Hematopoietic multipotent progenitor cell (in vitro differentiated cells): ENCODE measurements around the gene TRAPPC3L. TPM values are rescaled to one million over a fixed set of nuclear protein-coding genes. Genes with fewer than 3 reads are reported as not detected.

Experiments
- DNase-seq, 3 donors: peaks; one replicate each; pipeline ENCODE4 v3.0.0-alpha.2; 2011 to 2015; ENCODE audit warnings: low read depth in 2 of 3, low spot score in 2 of 3
- total RNA-seq: library from RNA; depleted of rRNA; stranded (reverse); fragments of >200 nt; gene quantifications from one replicate; pipeline ENCODE4 v1.2.3, GENCODE V29; 2012

The TRAPPC3L gene
- total RNA-seq, 1 donor: not detected

DNA sequence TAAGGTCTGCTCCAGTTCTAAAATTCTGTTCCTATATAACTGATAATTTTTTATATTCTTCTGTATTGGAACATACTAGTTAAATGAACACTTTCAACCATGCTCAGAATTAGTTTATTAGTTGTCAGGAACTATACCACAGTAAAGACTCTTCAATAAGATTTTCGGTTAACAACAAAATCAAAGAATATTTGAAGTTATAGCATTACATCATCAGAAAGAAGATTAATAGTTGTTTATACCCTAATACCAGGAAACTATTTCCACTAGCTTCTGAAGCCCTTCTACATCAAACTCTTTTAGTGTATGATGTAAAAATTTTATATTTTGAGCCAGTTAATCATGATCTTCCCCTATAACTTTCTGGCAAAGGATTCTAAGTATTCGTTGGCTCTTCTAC, 14.6 kb upstream of the TRAPPC3L start:
- DNase-seq: no peak

DNA sequence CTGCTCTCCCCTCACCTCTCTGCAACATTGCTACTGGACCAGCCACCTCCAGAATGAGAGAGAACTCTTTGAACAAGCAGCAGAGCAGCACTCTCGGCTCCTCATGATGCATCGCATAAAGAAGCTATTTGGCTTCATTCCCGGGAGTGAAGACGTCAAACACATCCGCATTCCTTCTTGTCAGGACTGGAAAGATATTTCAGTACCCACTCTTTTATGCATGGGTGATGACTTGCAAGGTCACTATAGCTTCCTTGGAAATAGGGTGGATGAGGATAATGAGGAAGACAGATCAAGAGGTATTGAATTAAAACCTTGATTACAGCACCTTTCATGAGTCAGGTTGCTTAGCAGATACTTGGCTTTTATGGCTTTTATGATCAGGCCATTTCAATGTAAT, 12.4 kb upstream of the TRAPPC3L start:
- no peak for DNase-seq

DNA sequence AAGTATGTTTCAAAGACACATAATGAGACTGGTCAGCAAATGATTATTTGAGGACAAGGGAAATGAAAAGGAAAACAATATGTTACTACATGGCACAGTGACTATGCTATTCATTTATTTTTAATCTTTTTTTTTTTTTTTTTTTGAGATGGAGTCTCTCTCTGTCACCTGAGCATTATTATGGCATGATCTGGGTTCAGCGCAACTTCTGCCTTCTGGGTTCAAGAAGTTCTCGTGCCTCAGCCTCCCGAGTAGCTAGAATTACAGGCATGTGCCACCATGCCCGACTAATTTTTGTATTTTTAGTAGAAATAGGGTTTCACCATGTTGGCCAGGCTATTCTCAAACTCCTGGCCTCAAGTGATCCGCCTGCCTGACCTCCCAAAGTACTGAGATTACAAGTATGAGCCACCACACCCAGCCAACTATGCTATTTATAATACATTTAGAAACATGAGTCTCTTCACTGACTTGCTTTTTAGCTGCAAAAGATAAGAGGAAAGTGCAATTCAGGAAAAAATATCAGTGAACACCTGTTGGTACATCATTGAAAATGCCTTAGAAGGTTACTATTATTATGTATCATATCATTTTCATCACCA, 11.4 kb upstream of the TRAPPC3L start:
- no peak for DNase-seq

DNA sequence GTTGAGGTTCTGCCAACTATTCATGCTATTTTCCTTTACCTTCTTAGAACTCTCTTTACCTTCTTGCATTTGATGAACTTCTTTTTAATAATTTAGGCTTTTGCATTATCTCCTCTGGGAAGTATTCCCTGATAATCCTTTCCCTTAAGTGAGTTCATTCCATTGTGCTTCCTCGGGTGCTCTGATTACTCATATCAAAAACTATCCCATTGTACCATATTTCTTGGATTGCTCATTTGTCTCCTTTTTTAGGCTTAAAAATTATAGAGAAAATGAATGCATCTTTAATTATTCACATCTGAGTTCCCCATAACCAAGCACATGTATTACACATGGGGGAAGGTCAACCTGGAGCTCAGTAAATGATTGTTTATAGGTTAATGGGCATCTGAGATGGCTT, 10.6 kb upstream of the TRAPPC3L start:
- no peak for DNase-seq

DNA sequence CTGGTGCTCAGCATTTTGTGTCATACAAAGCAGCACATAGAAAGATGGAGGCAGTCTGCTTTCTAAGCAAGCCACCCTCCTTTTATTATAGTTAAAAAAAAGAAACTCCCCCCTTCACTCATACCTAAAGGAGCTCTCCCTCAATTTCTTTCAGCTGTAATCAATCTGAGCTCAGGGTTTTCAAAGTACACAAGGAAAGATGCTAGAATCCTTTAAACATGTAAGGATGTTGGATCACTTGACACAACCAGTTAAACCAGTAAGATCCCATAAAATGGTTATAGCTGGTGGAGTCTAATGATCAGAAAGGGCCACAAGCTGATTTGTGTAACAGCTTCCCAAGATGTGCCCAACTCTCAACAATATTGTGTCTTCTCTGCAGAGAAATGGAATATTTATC, 8.0 kb upstream of the TRAPPC3L start, which contains the start of gene CALHM4:
Gene CALHM4, plus strand, starts transcription at position 301 of the 400 bp plus-strand sequence. Its CDS starts 43 bp downstream, at position 344.
- no peak for DNase-seq

DNA sequence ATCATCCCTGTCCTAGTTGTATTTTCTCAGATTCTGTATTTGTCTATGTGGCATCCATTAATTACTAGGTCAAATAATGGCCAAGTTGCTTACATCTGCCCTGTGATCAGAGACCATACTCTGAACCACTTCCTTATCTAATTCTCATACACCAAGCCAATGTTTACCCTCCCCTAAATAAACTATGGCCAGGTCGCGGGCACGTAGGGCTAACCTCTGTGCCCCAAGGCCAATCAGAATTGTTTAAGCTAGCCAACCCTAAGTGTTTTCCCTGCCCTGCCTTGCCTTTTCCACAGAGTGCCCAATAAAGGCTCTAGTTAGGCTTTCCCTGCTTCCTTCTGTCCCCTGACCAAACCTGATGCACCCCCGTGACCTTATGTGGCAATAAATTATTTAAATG, 5.3 kb upstream of the TRAPPC3L start:
- DNase-seq: no peak

DNA sequence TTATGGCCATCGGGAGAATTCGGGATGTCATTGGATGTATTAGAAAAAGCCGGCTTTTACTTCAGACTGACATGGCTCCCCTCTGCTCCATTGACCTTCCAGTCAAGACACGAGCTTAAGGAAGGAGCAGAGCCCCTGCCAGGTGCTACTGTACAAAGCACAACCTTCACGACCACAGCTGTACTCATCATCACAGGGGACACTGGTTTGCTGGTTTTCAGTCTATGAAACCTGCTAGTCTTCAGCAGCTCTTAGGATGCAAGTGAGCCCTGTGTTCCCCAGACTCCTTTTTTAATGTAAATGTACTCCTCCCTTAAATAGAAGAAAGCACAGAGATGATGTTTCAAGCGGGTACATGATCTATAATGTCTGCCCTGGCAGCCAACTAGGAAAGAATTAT, 1.9 kb upstream of the TRAPPC3L start:
- no peak for DNase-seq

DNA sequence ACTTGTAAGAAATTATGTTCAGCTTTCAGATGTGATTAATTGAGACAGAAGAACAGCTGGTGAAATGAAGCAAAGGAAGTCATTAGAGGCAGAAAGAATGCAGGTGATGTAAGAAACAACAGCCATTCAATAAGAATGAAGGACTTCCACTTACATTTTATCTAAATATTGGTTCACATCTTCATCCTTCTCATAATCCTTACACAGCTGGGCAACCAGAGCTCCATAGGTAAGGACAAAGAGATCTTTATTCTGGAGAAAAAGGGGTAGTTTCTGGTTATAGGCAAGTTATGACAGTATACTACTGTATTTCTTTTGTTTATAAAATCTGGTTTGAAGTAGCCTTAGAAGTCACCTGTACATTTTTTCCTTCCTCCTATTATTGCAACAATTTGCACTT, 2.3 kb downstream of the TRAPPC3L start:
- no peak for DNase-seq

DNA sequence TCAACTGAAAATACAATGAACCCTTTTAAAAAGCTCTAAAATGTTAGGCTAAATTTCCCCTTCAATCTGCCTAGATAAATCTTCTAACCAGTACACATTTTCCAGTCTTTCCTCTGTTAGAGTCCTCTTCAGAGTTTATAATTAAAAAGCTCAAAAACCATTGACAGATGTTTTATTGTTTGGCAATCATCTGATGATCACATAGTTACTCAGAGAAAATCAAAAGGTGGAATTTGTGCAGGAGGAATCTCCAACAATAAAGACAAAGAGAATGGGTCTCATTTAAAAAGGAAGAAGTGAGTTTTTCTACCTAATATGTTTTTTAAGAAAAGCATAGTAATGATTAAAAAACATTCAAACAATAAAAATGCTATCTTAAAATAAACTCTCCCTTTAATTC, 3.1 kb downstream of the TRAPPC3L start:
- no peak for DNase-seq

DNA sequence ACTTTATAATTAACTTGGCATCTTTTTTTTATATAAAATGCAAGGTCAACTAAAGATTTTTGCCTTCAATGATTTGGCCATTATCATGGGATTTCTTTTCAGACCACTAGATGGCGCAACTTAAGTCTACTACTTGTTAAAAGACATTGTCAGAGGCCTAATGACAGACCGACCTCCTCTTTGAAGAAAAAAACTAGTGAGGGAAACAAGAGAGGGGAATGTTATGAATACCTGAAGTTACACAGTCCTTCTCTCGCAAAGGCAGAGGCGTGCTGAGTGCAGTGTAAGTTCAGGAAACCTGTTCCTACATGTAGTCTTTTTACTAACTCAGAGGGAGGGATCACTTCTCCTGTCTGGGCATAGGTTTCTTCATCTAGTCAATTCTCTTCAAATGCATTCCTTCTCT, 9.3 kb downstream of the TRAPPC3L start:
- DNase-seq: peak; percentile 24 to 82 (median 46)

DNA sequence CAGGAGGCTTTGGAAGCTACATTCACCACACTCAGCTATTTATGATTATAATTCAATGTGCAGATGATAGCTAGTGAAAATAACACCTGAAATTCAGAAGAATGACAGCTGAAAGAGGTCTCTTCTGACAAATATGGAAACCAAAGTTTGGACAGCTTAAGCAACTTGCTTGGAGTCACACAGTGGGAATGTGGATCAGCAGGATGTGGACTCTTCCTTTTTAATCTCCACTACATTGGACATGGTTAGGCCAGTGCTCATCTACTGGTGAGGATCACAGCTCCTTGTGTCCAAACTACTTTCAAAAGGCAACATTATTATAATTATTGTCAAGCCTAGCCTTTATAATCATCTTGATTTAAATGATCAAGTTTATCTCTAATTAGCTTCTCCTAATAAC, 10.4 kb downstream of the TRAPPC3L start:
- DNase-seq: no peak

DNA sequence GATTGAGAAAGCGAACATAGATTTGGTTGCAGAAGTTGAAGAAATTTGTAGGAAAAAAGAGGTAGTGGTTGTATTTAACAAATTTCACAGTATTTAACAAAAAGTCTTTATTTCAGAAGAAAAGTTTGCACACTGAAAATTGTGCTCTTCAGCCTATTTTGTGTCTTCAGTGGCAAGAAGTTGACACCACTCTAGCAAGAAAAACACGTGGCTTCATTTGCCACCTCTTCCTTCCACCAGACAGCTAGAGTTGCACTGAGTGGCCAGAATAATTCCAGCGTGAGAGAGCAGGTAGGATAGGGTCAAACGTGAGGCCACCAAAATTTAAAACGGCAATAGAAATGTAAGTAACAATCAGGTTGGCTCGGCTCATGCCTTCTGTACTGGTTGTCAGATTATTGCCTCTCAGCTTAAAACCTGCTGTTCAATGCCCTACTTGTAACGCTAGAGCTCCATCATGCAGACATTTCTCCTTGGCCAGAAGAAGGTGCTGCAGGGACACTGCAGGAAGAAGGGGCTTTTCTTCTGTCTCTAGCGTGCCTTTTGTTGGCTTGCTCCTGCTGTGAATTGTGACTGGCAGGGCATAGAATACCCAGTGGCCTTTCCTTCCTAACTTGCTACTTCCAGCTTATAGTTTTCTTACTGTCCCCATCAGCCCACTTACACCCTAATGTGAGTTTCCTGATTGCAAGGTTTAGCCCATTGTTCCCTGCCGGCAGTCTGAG, 12.1 kb downstream of the TRAPPC3L start:
- no peak for DNase-seq

DNA sequence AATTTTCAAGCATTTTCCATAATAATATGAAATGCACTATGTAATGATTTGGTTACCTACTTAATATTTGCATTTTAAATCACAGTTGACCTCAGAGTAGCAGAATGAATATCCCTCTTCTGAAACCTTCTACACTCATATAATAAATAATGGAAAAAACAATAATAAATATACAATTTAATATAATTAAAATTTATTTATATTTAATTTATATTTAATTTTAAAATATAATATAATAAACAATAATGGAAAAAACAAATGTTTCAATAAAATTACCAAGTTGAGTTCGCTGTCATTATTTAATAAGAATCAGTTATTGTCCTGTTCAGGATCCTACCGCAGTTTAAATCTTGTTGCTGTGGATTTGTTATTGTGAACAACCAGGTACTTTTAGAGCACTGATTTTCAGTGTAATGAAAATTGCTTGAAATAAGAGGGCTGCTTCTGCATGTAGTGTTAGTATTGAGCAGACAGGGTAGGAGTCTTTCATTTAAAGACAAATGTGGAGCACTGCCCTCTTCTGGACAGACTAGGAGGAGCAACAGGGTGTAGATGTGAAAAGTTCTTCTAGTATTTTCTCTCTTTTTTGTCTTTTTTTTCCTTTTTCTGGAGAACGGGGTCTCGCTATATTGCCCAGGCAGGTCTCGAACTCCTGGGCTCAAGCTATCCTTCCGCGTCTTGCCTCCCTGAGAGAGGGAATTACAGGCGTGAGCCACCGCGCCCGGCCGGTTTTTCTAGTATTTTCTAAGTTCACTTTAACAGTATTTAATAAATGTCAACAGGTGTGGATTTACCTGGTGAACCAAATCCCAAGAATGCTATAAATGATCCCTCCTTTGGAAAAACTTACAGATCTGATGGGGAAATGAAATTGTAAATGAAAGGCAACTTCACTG, 13.6 kb downstream of the TRAPPC3L start:
- DNase-seq: peak; percentile 28 to 87 (median 73)

DNA sequence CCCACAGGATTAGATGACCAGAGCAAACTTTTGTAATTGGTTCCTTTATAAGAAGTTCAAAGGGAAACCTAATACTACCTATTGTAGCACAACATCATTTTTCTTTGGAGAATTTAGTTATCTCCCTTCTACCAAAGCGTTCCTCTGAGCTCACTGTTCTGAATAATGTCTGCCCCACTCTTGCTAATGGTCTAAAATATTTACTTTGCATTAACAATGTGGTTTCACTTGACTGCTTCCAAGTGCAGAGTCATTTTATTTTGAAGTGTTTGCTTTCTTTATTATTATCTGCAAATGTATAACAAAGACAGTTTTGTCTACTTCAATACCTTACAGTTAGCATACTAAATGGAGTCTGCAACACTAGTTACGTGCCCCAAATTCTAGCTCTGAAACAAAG, 15.0 kb downstream of the TRAPPC3L start:
- no peak for DNase-seq

DNA sequence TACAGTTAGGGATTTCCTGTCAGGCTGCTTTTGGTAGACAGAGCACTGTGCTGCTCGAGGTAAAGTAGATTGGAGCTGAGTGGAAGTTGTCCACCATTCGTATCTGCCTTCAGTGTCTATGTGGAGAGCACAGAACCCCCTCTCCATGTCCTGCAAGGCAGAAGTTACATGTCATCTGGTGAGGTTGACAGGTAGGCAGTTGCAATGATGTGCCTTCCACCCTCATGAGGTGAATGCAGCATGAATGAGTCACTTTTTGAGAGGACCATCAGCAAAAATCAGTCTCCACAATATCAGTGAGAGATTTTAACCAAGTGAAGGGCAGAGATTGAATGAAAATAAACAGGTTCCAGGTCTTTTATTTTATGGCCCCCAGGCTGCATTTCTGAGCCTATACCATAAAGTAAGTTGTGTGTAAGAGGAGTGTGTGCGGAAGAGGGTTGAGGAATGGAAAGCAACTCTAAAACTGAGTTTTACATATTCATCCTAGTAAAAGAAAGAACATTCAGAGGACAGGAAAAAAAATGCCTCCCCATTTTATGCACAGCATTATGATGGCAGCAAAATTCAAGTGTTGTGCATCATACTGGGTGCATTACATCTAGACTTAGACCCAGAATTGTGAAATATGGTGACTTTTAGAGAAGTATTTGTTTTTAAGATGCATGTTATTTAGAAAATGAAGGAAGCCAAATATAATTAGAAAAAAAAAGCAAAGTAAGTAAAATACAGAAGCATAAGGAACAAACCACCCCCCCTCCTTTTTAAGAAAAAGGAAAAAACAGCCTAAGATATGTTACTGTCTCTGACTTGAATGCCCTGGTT, 15.8 kb downstream of the TRAPPC3L start:
- DNase-seq: no peak

DNA sequence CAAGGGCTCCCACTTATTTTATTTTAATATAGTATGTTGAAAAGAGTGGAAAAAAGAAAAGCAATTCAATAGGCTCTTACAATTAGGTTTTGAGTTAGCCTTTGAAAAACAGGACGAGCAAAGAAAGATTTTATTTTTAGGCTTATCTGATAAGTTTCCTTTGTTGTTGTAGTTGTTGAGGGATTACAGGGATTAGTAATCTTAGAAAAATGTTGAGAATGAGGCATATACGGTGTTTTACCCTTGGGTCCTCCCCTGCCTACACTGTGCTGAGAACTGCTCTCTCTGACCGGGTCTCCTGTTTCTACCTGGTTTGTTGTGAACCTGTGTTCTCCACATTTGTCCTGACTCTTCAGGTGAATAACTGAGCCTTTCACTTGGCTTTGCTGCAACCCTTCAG, 16.7 kb downstream of the TRAPPC3L start:
- DNase-seq: no peak

DNA sequence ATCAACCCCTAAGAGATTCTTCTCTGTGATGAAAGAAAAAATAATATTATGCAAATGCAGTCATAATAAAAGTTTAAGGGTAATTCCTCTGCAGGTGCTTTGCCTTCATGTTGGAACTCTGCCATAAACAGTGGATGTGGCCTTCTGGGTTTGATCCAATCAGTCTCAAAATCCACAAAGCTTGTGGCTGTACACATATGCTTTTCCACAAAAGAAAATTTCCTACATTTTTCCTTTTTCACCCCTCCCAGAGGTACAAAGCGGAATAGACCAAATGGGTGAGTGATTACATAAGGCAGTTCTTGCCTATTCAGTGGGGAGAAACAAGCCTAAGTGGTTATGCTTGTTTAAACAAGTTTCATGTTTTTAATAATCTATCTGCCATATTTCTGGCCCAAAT, 17.4 kb downstream of the TRAPPC3L start:
- no peak for DNase-seq

DNA sequence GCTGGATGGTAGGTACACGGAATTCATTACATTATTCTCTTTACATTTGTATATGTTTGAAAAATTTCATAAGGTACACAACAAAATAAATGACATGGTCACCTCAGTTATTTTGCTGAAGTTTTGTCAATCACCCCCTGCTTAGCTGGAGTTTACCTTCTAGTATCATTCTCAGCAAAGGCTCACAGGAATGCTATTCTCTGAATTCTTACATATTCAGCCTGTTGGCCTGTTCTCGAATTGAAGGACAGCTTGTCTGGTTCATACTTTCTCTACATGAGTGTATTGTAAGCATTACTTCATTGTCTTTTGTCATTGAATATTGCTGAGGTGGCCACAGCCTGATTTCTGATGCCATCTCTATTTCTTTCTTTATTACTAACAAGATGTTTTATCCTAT, 21.2 kb downstream of the TRAPPC3L start:
- DNase-seq: no peak

DNA sequence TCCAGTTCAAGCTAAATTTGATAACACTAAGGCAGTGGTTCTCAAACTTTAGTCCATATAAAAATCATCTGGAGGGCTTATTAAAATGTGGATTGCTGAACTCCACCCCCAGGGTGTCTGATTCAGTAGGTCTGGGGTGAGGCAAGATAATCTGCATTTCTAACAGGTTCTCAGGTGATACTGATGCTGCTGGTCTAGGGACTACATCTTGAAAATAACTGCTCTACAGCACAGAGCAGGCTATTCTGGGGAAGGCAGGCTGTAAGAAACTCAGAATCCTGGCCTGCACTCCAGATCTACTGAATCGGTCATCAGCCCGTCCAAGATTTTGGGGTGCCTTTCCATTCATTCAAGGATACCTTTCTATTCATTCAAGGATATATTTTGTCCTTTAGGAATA, 22.6 kb downstream of the TRAPPC3L start:
- DNase-seq: no peak

DNA sequence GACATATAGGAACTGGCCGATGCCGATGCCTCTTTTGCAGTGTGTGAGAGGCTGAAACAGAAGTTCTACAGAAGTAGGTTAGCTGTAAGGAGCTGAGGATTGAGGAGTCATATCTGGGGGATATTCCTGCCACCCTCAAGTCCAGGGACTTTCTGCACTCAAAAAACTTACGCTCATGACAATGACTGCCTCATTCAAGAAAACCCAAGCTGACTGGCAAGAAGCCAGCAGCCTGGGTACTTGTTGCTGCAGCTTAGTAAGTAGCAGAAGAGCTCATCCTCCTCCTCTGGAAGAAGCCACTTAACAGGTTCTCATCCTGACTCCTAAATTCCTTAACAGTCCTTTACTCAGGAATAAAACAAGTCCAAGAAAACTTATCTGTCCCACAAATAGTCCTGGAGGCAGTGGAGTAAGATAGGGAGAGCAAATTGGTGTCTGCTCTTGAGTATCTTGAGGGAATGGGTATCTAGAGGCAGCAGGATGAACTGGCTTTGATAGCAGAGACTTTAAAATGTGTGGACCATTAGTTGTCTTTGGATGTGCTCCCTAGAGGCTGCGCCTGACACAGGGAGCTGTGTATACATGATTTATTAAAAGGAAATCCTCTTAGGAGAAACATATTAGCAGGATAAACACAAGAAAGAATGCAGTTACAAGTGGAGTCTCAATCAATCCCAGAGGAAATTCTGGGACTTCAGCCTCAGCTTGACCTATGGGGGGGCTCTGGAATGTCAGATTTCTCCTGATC, 26.7 kb downstream of the TRAPPC3L start:
- peak in 1 of 3 donors; percentile 12 for DNase-seq
